ENCODE results near the gene SPDYC.
"Not testable (repeated sequence)": the region's sequence is repeated elsewhere in the genome, so short reads cannot be mapped to it uniquely, and the experiment has no call there.

The SPDYC gene

GRCh38 chr11:65134240-65134951, 35.6 kb upstream of the SPDYC start, which contains the start of gene SYVN1:
Gene SYVN1, minus strand, starts transcription at chr11:65134519. Its CDS starts 918 bp downstream, at chr11:65133601.
- in situ Hi-C loops (cut with HindIII; ENCODE audit: low sequenced_read_pairs), result no loop called here

- in situ Hi-C loops (cut with HindIII; ENCODE audit: low sequenced_read_pairs), result no loop called here
These were observed 34.9 kb upstream of the SPDYC start for GRCh38 chr11:65134952-65135632.

- in situ Hi-C loops (cut with HindIII; ENCODE audit: low sequenced_read_pairs), result no loop called here
These were observed 34.3 kb upstream of the SPDYC start for GRCh38 chr11:65135633-65136145.

GRCh38 chr11:65136515-65137096, 33.4 kb upstream of the SPDYC start:
- in situ Hi-C loops (cut with HindIII; ENCODE audit: low sequenced_read_pairs), result no loop called here

GRCh38 chr11:65141896-65142494, 28.0 kb upstream of the SPDYC start:
- in situ Hi-C loops (cut with HindIII; ENCODE audit: low sequenced_read_pairs), result no loop called here

- in situ Hi-C loops (cut with HindIII; ENCODE audit: low sequenced_read_pairs), result no loop called here
These were observed 22.5 kb upstream of the SPDYC start for GRCh38 chr11:65147352-65148075.

GRCh38 chr11:65148657-65149056, 21.4 kb upstream of the SPDYC start:
- in situ Hi-C loops (cut with HindIII; ENCODE audit: low sequenced_read_pairs), result no loop called here

- in situ Hi-C loops (cut with HindIII; ENCODE audit: low sequenced_read_pairs), result not testable (repeated sequence)
These were observed 19.9 kb upstream of the SPDYC start for GRCh38 chr11:65150131-65150508.

- in situ Hi-C loops (cut with HindIII; ENCODE audit: low sequenced_read_pairs), result no loop called here
These were observed 19.3 kb upstream of the SPDYC start for GRCh38 chr11:65150509-65151299.

GRCh38 chr11:65151331-65151899, 18.6 kb upstream of the SPDYC start:
- in situ Hi-C loops (cut with HindIII; ENCODE audit: low sequenced_read_pairs), result no loop called here

GRCh38 chr11:65152122-65152521, 17.9 kb upstream of the SPDYC start:
- in situ Hi-C loops (cut with HindIII; ENCODE audit: low sequenced_read_pairs), result no loop called here

GRCh38 chr11:65156256-65156655, 13.8 kb upstream of the SPDYC start:
- in situ Hi-C loops (cut with HindIII; ENCODE audit: low sequenced_read_pairs), result no loop called here

- in situ Hi-C loops (cut with HindIII; ENCODE audit: low sequenced_read_pairs), result no loop called here
These were observed 13.1 kb upstream of the SPDYC start for GRCh38 chr11:65156926-65157325.

GRCh38 chr11:65157336-65157735, 12.7 kb upstream of the SPDYC start:
- in situ Hi-C loops (cut with HindIII; ENCODE audit: low sequenced_read_pairs), result no loop called here

- in situ Hi-C loops (cut with HindIII; ENCODE audit: low sequenced_read_pairs), result no loop called here
These were observed 11.0 kb upstream of the SPDYC start for GRCh38 chr11:65159012-65159411.

GRCh38 chr11:65160643-65161042, 9.4 kb upstream of the SPDYC start:
- in situ Hi-C loops (cut with HindIII; ENCODE audit: low sequenced_read_pairs), result no loop called here

- in situ Hi-C loops (cut with HindIII; ENCODE audit: low sequenced_read_pairs), result no loop called here
These were observed 6.3 kb upstream of the SPDYC start for GRCh38 chr11:65163684-65164083.

GRCh38 chr11:65165410-65166317, 4.4 kb upstream of the SPDYC start:
- in situ Hi-C loops (cut with HindIII; ENCODE audit: low sequenced_read_pairs), result no loop called here

- in situ Hi-C loops (cut with HindIII; ENCODE audit: low sequenced_read_pairs), result no loop called here
These were observed 3.1 kb upstream of the SPDYC start for GRCh38 chr11:65166893-65167292.

Data from DLD1 (cell line).